CD4-positive, alpha-beta T cell treated with Interleukin-21 for 1 hour (primary cell): ENCODE results near the gene NELL1.
"Not testable (repeated sequence)": the region's sequence is repeated elsewhere in the genome, so short reads cannot be mapped to it uniquely, and the experiment has no call there.

ENCODE experiments used
- DNase-seq: peaks from one replicate; pipeline ENCODE4 v3.0.0-alpha.2; 2020

The NELL1 gene

DNA sequence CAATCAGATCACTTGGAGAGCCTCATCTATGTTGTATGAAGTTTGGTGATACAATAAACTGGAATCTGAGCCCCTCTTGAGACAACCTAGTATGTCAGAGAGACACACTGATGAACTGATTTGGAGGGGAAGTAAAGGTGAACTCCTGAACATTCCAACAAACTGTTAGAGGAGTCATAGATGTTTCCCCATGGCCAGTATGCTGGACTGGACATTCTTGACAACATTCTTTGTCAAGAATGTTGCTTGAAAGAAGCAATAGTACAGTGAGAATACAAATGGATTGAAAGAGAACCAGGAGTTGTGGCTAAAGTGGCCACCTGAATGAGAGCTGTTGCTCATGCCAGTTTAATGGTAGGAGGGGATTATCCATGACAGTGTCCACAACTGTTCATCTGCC lies 588.1 kb downstream of the NELL1 start:
- no peak for DNase-seq

DNA sequence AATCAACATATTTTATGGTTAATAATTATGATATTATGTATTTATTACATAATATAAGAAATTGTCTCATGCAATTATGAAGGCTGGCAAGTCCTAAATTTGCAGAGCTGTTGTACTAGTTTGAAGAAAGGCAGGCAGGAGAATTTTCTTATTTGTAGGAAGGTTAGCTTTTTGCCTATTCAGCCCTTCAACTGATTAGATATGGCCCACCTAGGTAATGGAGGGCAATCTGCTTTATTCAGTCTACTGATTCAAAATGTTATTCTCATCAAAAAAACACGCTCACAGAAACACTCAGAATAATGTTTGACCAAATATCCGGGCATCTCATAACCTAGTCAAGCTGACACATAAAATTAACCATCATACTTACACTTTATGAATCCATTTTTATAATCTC lies 589.0 kb downstream of the NELL1 start:
- no peak for DNase-seq

DNA sequence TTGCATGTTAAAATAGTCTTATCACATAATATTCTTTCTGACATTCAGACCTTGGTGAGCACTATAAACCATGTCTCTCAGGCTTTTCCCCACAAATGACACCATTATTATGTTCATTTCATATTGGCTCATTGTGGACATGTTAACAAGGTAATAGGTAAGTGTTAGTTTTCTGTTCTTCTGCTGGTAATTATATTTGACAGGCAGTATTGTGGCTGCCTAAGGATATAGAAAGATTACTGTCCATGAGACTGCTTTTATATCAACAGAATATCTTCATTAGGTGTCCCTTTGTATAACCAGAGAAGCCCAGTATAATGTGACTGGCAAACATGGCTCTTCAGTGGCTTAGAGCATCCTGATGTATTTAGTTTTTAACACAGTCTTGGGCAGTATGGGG lies 590.7 kb downstream of the NELL1 start:
- DNase-seq: no peak

DNA sequence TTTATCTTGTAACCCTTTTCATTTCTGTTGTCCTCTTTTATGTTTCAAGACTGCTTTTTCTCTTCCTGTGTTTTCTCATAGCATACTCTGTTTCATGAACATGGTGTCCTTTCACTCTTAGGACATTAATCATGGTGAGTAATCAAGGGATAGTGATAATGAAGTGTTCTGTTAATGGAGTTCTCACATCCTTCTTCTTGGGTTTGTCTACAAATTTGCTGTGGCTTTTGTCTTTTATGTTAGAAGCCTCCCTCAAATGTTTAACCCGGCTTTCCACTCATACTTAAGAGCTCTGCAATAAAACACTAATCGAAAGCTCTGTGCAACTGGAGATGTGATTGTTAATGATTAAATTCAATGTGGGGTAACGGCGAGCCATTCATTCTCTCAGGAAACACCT lies 593.6 kb downstream of the NELL1 start:
- DNase-seq: no peak

DNA sequence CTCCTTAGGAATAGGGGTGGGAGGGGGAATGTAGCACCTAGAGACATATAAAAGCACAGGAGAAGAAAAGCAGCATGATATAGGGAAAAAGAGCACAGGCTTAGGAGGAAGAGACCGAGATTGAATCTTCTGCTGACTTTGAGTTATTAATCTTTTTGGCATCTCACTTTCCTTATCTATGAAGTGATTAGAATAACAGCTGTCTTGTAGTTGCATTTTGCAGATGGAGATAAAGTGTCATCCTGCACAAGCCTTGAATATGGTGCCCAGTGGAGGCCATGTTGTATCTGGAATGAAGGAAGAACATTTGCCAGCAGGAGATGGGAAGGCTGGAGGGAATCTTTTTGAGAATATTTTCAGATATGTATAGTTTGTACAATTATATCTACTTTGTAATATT lies 594.7 kb downstream of the NELL1 start:
- no peak for DNase-seq

DNA sequence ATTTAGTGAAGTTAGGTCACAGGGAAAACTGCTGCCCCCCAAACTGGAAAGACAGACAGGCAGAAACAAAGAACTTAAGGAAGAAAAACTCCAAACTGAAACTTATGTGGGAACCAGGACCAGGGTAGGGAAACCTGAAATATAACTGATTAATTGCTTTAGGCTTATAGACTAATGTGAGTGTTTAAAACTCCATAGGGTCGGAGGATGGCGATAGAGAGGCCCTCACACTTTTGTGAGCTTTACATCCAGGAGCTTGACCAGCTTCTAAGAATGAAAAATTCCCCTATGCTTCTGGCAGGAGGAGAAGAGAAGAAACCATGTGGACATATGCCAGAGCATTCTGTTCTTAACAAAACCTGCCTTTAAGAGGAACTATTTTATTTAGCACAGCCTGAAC lies 598.6 kb downstream of the NELL1 start:
- no peak for DNase-seq

DNA sequence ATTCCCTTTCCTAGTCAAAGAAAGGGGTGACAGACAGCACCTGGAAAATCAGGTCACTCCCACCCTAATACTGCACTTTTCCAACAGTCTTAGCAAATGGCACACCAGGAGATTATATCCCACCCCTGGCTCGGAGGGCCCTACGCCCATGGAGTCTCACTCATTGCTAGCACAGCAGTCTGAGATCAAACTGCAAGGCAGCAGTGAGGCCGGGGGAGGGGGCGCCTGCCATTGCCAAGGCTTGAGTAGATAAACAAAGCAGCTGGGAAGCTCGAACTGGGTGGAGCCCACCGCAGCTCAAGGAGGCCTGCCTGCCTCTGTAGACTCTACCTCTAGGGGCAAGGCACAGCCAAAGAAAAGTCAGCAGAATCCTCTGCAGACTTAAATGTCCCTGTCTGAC lies 602.8 kb downstream of the NELL1 start:
- DNase-seq: not testable (repeated sequence)

DNA sequence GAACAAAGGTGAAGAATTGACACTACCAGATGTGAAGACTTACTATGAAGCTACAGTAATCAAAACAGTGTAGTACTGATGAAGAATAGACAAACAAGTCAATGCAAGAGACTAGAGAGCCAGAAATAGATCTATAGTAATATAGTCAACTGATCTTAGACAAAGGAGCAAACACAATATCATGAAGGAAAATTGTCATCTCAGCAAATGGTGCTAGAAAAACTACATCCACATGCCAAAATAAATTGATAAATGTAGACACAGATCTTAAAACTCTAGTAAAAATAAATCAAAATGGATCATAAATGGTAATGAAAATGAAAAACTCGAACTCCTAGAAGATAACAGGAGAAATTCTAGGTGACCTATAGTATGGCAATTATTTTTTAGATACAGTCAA lies 609.5 kb downstream of the NELL1 start:
- DNase-seq: no peak

DNA sequence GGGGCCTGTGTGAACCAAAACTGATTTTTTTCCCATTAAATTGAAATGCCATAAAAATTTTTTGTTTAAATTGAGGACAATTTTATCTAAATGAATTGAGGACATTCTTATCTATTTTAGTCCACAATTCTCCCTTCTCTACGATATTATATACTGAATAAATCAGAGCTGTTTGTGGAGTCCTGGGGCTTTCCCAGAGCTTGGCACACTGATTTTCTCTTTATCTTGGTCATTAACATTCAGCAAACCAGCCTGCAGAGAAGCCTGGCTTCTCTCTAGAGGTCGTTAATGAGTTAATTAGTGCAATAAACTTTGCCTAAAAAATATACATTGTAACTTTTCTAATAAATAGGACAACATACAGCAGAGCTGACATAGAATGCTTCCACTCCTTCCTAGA lies 615.7 kb downstream of the NELL1 start:
- DNase-seq: no peak

DNA sequence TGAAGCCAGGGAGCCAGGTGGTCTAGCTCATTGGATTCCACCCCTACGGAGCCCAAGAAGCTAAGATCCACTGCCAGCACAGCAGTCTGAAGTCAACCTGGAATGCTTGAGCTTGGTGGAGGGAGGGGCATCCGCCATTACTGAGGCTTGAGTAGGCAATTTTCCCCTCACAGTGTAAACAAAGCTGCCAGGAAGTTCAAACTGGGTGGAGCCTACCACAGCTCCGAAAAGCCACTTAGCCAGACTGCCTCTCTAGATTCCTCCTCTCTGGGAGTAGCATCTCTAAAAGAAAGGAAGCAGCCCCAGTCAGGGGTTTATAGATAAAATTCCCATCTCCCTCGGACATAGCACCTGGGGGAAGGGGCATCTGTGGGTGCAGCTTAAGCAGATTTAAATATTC lies 620.3 kb downstream of the NELL1 start:
- DNase-seq: no peak

DNA sequence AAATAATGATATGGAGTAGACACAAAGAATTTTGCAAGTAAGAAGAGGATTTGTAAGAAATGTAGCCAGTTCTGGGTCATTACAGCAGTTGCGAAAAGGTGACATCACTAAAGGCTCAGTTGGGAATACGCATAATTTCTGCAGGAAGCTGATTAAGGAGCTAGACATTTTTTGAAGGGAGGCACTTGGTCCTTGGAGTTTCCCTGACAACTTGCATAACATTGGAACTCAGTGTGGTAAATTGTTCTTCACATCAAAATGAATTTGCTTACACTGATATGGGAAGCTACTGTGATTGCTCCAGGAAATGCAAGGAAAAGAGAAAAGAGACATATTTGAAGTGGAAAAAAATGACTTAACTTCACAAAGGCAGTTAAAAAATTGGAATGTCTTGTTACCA lies 626.1 kb downstream of the NELL1 start:
- DNase-seq: no peak

DNA sequence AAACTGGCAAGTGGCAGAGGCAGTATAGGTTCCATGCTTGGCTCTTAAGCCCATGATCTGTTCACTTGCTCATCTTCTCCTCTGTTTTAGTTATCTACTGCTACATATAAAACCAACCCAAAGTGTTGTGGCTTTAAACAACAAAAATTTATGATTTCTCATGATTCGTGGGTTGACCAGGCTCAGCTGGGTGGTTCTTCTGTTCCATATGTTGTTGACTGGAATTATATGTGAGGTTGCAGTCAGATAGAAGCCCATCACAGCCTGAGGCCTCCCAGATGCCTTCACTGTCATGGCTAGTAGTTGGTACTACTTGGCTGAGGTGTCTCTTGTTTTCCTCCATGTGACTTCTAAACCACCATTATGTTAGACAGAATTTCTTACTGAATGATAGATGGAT lies 632.6 kb downstream of the NELL1 start:
- DNase-seq: no peak

DNA sequence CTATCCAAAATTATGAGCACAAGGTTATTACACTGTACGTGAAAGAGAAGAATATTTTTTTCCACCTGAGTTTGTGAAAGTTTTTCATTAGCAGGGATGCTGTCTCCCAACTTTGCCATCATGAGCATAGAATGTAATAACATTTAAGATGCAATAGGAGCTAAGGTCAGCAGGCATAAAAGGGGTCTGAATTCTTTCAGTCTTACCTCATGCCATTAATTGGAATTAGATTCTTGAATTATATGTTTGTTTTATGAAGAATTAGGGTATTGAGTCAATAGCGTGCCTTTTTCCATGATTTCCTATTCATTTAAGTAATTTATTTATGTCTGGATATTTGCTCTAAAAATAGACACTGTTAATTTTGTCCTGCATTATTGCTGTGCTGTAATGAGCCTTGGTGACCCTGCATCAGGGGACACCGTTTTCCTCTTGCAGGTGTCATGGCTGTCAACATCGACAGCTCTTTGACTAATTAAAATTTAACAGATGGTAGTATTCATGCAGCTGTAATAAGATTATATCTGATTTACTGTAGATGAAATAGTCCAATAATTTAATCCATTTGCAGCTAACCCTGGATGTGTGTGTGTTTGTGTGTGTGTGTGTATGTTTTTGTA lies 637.5 kb downstream of the NELL1 start:
- DNase-seq: no peak

DNA sequence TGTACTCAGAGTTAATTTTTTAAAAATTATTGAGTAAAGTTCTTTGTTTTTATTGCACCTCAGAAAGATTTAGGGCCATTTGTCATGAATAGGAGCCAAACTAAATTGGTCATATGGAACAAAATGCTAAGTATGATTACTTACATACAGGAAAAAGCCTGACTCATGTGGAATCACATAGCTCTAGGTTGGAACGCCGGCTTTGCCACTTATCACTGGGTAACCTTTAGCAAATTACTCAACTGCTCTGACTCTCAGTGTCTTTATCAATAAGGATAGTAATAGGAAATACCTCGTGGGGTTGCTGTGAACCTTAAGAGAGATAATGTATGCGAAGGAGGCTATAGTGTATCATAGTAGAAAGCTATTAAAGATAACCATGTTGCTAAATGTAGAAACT lies 638.5 kb downstream of the NELL1 start:
- DNase-seq: no peak

DNA sequence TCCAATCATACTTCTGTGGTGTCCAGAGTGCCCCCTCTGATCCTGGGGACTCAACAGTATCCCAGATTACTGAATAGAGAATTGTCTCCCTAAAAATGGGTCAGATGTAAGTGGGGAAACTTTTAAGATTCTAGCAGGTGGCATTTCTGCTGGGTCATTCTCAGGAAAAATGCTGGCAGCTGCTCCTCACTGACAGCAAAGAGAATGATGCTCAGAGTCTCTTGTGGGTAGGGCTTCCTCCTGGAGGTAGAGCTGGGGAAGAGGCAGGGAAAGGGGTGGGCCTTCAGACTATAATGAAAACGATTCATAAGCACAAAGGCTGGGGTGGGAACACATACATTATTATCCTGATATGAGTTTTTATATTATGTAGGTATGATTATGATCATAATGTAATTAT lies 647.2 kb downstream of the NELL1 start:
- DNase-seq: no peak

DNA sequence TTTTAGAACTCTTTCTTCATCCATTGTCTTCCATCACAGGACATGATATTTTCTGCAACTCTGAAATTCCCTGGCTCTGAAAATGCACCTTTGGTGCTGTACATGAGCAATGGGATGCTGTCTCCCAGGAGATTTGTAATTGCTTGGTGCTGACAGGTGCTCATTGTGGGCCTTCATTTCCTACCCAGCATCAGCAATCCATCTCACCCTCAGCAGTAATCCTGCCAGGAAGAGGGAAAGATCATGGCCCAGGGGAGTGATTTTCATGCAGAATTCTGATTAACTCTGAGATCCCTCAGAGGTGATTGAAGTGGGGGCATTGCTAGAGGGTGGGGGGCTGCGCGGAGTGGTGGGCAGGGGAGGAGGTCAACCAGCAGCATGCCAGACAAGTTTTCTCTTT lies 651.7 kb downstream of the NELL1 start:
- no peak for DNase-seq

DNA sequence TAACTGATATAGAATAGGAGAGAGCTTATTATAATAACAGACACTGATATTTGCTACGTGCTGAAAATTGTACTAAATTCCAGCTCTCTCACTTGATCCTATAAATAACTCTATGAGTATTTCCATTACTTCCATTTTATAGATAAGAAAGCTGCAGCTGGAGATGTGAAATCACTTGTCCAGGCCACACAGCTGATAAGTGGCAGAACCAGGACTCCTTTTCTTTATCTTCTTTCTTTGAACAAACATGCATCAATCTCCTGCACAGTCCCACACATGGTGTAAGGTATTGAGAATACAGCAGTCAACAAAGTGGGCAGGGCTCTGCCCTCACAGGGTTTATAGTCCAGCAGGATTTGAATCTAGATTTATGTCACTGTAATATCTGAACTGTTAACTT lies 652.1 kb downstream of the NELL1 start:
- DNase-seq: no peak

DNA sequence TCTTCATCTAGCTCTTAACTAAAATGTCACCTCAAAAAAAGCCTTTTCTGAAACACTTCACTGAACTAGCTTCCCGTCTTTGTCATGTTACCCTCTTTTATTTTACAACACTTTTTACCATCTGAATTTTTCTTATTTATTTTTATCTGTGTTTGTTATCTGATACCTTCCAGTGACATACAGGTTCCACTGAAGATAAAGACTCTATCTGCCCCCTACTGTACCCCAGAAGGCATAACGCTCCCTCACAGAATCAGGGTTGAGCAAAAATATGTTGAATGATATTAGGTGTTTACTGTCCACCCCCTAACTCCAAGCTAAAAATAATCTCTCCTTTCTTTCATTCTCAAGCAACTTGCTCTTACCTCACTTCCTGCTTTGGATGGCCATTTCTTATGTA lies 654.2 kb downstream of the NELL1 start:
- no peak for DNase-seq

DNA sequence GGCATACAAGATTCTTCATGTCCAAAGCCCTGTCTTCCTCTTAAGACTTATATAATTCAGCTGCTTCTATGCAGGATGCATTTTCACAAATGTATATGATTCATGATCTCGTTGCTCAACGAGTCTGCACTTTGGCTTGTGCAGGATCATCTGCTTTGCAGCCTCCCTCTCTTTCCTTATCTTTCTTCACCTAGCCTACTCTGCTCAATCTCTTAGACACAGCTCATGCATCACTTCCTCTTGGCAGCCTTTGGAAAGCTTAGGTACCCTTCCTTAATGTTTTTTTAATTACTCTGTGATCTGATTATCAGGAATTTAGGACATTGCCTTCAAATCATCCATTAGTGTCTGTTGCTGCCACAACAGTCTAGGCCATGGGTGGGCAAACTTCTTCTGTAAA lies 673.8 kb downstream of the NELL1 start:
- no peak for DNase-seq

DNA sequence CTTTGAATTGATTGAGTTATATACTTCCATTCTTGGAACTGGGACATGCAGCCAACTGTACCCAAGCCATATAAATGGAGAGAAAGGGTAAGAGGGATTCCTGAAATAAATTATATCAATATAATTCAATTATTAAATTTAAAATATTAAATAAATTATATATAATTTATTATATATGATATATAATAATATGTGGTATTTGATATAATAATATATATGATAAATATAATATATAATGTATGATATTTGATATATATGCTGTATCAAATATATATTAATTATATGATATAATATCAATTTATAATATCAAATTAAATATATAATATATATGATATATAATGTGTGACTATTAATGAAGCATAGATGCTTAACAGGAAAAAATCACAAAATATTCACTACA lies 677.0 kb downstream of the NELL1 start:
- no peak for DNase-seq

DNA sequence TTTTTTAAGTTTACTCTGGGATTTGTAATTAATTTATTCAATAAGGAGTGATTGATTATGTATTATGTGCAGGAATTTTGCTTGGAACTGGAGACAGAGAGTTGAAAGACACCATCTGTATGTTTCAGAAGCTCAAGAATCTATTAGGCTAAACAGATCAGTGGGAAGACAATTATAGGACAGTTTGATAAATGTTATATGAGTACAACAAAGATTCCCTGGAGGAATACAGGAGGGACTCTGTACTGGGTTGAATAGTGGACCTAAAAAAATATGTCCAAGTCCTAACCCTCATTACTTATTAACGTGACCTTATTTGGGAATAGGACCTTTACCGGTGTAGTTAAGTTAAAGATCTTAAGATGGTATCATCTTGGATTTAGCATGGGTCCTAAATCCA lies 681.2 kb downstream of the NELL1 start:
- DNase-seq: no peak

DNA sequence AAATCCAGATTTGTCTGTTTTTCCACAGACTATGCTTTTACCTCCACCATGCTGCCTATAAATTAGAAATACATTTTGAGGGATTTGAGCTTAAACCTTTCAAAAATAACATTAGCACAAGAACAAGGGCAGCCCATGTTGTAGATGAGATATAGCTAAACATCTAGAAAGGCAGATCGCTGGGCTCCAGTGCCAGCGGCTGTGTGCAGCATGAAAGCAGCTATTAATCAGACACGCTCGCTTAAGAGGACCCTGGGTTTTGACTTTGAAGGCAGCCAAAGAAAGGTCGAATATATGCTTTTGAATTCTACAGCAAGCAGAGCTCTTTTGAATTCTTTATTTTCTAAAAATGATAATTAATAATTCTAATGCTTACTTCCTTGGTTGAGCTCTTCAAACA lies 684.0 kb downstream of the NELL1 start:
- DNase-seq: no peak

DNA sequence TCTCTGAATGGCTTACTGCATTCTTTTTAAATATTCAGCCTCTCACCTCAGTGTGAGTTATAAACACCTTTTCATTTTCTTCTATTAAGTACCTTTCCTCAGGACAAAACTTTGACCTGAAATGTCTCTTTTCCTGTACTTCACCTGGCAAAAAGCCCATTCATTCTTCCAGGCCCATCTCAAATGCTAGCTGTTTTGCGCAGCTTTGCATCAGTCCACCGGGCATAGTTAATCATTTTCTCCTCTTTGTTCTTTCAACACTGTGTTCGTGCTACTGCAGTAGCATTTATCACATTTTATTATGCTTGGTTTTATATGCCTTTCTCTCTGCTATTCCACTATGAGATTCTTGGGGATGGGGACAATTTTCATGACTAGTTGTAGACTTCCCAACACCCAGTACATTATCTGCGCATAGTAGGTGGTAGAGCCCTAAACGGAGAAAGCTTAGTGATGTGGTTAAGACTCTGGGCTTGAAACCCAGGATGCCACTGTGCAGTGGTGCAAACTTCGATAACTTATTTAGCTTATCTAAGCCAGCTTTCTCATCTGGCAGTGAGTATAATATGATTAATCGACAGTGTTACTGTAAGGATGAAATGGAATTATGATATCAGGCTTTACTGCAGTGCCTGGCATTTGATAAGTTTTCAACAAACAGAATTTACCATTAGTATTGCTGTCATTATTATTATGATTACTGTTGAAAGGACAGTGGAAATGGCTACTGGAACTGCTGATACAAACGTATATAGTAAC lies 695.7 kb downstream of the NELL1 start:
- no peak for DNase-seq

DNA sequence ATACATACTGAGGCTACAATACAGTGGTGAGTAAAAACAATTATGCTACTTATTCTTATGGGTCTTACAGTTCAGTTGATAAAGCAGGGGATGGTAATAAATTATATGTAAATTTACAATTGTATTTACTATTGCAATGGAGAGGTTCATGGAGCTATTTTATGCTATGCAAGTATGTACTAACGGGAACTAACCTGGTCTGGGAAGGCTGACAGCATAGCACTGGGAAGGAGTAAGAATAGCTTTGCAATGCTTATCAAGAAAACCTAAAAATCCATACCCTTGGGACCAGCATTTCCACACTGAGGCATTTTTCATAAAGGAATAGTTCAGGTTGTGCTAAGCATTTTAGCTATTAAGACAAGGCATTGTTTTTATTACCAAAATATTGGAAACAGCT lies 700.6 kb downstream of the NELL1 start:
- no peak for DNase-seq

DNA sequence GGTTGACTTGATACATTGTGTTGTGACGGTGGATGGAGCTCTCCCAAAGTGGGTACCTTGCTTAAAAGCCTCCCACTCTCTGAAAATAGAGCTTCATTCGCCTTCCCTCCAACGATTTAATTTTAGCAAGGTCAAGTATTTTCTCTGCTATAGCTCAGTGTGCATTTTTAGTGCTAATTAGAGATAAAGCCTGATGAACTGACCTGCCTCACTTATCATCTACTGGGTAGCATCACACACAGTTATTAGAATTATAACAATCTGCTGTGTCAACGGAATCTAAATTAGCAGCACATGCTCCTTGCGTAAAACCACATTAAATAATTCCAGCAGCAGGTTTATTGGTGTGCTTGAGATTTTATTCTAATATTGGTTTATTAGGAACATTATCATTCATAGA lies 701.7 kb downstream of the NELL1 start:
- no peak for DNase-seq
